ENCODE data around the gene SEMA3F.
"Not testable (repeated sequence)": the region's sequence is repeated elsewhere in the genome, so short reads cannot be mapped to it uniquely, and the experiment has no call there.

DNA sequence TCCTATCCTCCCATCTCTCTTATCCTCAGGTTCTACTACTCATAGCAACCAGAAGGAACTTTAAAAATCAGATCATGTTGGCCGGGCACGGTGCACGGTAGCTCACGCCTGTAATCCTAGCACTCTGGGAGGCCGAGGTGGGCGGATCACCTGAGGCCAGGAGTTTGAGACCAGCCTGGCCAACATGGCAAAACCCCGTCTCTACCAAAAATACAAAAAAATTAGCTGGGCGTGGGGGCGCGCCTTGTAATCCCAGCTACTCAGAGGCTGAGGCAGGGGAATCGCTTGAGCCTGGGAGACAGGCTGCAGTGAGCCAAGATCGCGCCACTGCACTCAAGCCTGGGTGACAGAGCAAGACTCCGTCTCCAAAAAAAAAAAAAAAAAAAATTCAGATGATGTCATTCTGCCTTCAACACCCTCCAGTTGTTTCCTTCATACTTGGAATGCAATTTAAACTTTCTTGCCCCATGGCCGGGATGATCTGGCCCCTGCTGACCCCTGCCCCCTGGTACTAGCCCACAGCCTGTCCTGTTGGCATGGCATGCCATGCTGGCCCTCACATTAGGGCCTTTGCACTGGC, 73.2 kb downstream of the SEMA3F start:
- TF ChIP-seq, protein P1, sequence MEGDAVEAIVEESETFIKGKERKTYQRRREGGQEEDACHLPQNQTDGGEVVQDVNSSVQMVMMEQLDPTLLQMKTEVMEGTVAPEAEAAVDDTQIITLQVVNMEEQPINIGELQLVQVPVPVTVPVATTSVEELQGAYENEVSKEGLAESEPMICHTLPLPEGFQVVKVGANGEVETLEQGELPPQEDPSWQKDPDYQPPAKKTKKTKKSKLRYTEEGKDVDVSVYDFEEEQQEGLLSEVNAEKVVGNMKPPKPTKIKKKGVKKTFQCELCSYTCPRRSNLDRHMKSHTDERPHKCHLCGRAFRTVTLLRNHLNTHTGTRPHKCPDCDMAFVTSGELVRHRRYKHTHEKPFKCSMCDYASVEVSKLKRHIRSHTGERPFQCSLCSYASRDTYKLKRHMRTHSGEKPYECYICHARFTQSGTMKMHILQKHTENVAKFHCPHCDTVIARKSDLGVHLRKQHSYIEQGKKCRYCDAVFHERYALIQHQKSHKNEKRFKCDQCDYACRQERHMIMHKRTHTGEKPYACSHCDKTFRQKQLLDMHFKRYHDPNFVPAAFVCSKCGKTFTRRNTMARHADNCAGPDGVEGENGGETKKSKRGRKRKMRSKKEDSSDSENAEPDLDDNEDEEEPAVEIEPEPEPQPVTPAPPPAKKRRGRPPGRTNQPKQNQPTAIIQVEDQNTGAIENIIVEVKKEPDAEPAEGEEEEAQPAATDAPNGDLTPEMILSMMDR (IDR thresholded peaks at IDR 0.05; ENCODE audit: low read depth, low read length, poor library complexity, severe bottlenecking): not testable (repeated sequence)
- TF ChIP-seq EZH2phosphoT487 (IDR thresholded peaks at IDR 0.05; ENCODE audit: borderline replicate concordance, low read length): not testable (repeated sequence)
